GM19023 (cell line): ENCODE measurements around the gene SALL4.
"Not testable (repeated sequence)": the region's sequence is repeated elsewhere in the genome, so short reads cannot be mapped to it uniquely, and the experiment has no call there.

Experiments used
- ATAC-seq: cut with Tn5 transposase; IDR thresholded peaks from one replicate; pipeline ENCODE4 v1.9.1; 2021; ENCODE audit warnings: mild to moderate bottlenecking, moderate library complexity; ENCODE audit not compliant: unreplicated experiment

Gene SALL4

GRCh38 chr20:51767867-51768758 is 34.2 kb downstream of the SALL4 start, which contains the start of gene ATP9A:
ATP9A (minus strand) TSS chr20:51768390; CDS start chr20:51768369, 21 bp downstream.
- no peak for ATAC-seq

GRCh38 chr20:51766994-51767866 is 35.1 kb downstream of the SALL4 start:
- no peak for ATAC-seq

- ATAC-seq = not testable (repeated sequence)
Measured at GRCh38 chr20:51765381-51765780, 36.9 kb downstream of the SALL4 start.

- ATAC-seq = no peak
Measured at GRCh38 chr20:51763965-51764602, 38.2 kb downstream of the SALL4 start.

- no peak for ATAC-seq
Measured at GRCh38 chr20:51760905-51761546, 41.3 kb downstream of the SALL4 start.

GRCh38 chr20:51759769-51760510 is 42.4 kb downstream of the SALL4 start:
- no peak for ATAC-seq

- ATAC-seq = no peak
Measured at GRCh38 chr20:51758978-51759544, 43.3 kb downstream of the SALL4 start.

- no peak for ATAC-seq
Measured at GRCh38 chr20:51757226-51757625, 45.1 kb downstream of the SALL4 start.

- ATAC-seq = no peak
Measured at GRCh38 chr20:51756653-51757052, 45.7 kb downstream of the SALL4 start.

- not testable (repeated sequence) for ATAC-seq
Measured at GRCh38 chr20:51753220-51753619, 49.1 kb downstream of the SALL4 start.

- no peak for ATAC-seq
Measured at GRCh38 chr20:51752343-51752951, 49.9 kb downstream of the SALL4 start.

- ATAC-seq = no peak
Measured at GRCh38 chr20:51750770-51751388, 51.4 kb downstream of the SALL4 start.

GRCh38 chr20:51750037-51750769 is 52.1 kb downstream of the SALL4 start:
- no peak for ATAC-seq

- no peak for ATAC-seq
Measured at GRCh38 chr20:51749674-51750036, 52.7 kb downstream of the SALL4 start.

GRCh38 chr20:51747182-51747911 is 55.0 kb downstream of the SALL4 start:
- ATAC-seq = no peak

GRCh38 chr20:51745804-51746203 is 56.5 kb downstream of the SALL4 start:
- no peak for ATAC-seq

GRCh38 chr20:51740838-51741237 is 61.5 kb downstream of the SALL4 start:
- ATAC-seq = no peak
